HG03432 (cell line): Measurements from ENCODE around the gene ANKS1B.
A peak's percentile ranks its signal among the peaks of the same experiment; 100 is the strongest.
"Not testable (repeated sequence)": the region's sequence is repeated elsewhere in the genome, so short reads cannot be mapped to it uniquely, and the experiment has no call there.

Experiments
- ATAC-seq: cut with Tn5 transposase; IDR thresholded peaks from one replicate; pipeline ENCODE4 v1.9.1; 2021; ENCODE audit warnings: mild to moderate bottlenecking, moderate library complexity; ENCODE audit not compliant: unreplicated experiment

Gene ANKS1B

GRCh38 chr12:98803468-98804209 lies 1181.1 kb downstream of the ANKS1B start:
- ATAC-seq, result no peak

- no peak for ATAC-seq
Observed at GRCh38 chr12:98799822-98800221, 1184.9 kb downstream of the ANKS1B start.

GRCh38 chr12:98799146-98799810 lies 1185.5 kb downstream of the ANKS1B start:
- ATAC-seq, result no peak

DNA sequence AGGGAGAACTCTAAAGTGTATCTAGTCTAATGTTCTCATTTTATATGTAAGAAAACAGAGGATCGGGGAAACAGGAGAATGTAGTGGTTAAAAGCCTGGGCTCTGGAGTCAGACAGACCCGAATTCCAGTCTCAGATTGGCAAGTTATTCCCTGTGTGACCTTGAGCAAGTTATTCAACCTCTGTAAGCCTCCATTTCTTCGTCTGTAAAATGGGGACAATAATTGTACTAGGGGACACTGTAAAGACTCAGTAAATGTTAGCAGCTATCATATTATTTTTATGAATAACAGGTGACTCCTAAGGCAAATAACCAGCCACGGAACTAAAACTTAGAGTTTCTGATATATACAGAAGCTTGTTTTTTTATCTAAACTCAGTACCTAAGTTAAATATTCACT lies 1187.5 kb downstream of the ANKS1B start:
- no peak for ATAC-seq

GRCh38 chr12:98796745-98797144 lies 1188.0 kb downstream of the ANKS1B start:
- no peak for ATAC-seq

DNA sequence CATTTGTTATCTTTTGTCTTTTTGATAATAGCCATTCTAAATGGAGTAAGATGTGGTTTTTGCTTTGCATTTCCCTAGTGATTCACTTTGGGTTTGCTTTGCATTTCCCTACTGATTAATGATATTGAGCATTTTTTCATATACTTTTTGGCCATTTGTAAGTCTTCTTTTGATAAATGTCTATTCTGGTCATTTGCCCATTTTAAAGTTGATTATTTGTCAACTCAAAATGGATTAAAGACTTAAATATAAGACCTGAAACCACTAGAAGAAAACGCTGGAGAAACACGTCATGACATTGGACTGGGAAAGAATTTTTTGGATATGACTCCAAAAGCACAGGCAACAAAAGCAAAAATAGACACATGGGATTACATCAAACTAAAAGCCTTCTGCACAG lies 1191.6 kb downstream of the ANKS1B start:
- ATAC-seq, result no peak

DNA sequence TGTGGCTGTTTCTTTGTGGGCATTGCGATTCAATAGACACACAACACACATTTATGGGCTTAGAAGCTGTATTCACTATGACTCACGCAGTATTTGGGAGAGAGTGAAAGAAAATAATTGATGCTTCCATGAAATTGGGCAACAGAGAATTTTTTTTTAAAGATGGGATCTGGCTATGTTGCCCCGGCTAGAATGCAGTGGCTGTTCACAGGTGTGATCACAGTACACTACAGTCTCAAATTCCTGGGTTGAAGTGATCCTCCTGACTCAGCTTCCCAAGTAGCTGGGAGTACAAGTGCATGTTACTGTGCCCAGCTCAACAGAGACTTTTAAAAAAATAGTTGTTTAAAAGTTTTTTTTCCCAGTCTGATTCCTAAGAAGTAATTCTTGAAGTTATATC lies 1193.3 kb downstream of the ANKS1B start:
- no peak for ATAC-seq

DNA sequence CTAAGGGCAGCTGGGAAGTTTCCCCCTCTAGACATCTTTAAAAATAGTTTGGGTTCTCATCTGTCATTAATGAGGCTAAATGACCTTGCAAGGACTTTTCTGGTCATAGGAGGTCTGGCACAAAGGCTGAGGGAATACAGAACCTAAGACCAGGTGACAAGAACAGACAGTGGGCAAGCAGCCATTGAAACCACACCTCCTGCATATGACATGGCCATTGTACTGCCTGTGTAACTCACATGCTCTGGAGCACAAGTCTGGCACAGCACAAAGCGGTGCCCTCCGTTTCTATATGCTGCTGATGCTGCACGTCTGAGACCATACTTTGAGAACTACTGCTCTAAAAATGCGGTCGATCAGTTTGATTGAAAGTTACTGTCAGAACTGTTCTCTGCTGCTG lies 1196.3 kb downstream of the ANKS1B start:
- ATAC-seq, result no peak

GRCh38 chr12:98786653-98787052 lies 1198.1 kb downstream of the ANKS1B start:
- ATAC-seq, result no peak

- no peak for ATAC-seq
Observed at GRCh38 chr12:98783420-98783819, 1201.3 kb downstream of the ANKS1B start.

DNA sequence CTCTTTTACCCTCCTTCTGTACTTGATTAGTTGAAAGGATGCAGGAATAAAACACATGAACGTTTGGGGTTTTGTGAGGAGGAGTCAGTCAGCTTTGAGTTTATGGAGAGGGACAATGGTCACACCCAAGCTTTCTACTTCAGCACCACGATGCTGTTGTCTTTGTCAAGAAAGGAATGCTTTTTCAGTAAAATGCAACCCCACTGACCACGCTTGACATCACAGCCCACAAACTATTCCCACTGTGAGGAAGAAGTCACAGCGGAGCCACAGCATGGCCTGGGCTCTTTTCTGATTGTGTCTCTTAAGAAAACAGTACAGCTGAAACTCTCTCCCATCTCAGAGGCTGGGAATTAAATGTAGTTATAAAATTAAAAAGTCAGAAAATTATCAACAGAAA lies 1204.5 kb downstream of the ANKS1B start:
- no peak for ATAC-seq

DNA sequence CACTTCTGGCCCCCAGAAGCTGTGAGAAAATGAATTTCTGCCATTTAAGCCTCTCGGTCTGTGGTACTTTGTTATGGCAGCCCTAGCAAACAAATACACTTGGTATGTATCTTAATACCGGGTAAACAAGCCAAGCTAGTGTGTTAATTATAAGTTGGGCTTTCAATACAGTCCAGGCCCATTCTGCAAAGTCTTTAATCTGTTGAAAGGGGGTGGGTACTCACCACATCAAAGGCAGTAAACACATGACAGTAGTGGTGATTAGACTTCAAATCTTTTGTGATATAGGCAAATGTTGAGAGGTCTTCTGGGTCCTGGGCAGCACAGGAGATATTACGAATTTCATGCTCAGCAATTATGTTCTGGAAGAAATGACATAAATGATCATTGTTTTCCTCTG lies 1211.9 kb downstream of the ANKS1B start:
- no peak for ATAC-seq

DNA sequence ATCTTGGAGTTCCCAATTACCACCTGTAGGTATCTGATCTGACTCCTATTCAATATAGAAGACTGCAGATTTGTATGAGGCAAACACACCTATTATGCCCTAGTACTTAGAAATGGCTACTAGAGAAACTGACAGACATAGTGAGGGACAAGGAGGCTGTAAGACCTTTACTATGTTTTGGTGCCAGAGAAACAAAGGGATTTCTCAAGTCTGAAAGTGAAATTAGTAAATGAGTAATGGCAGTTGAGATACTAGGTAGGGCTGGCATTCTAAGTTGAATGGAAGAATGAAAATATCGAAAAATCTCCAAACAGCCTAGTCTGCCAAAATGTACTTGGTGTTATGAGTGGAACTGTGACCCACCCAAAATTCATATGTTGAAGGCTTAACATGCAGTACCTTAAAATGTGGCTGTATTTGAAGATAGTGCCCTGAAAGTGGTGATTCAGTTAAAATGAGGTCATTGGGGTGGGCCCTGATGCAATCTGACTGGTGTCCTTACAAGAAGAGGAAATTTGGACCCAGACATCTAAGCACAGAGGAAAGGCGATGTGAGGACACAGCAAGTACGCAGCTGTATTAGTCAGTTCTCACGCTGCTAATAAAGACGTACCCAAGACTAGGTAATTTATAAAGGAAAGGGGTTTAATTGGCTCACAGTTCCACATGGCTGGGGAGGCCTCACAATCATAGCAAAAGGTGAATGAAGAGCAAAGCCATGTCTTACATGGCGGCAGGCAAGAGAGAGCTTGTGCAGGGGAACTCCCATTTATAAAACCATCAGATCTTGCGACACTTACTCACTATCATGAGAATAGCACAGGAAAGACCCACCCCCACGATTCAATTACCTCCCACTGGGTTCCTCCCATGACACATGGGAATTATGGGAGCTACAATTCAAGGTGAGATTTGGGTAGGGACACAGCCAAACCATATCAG lies 1212.7 kb downstream of the ANKS1B start:
- ATAC-seq, result no peak

DNA sequence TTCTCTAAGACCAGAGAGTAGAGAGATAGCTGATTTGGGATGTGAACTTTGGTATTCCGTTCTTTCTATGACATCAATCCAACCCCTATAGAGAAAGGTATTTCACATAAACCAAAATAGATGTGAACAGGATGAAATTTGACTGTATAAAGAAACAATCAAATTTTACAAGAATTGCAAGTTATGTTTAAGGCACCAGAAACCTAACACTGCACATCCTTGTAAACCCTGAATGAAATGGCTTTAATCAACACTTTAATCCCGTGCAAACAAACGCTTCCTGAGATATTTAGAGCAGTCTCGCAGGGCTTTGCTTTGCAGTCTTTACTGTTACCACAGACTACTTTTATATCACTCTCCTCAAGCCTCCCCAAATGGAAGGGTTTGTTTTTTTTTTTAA lies 1214.5 kb downstream of the ANKS1B start:
- no peak for ATAC-seq

GRCh38 chr12:98769068-98769467 lies 1215.7 kb downstream of the ANKS1B start:
- no peak for ATAC-seq

DNA sequence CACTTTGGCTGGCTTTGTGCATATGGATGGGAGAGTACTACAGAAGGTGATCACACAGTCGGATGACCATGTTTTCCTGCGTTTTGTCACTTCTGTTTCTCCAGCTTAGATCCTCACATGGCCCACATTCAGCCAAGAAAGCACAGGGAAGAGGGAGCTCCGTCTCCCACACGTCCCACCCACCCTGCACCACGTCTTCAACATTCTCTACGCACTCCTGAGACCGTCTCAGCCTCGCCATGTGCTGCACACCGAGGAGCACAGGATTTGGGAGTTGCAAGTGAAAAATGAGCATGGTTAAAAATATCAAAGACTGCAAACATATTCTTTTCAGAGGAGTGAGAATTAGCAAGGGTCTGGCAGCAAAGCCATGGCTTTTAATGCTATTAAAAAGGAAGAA lies 1217.5 kb downstream of the ANKS1B start:
- no peak for ATAC-seq

DNA sequence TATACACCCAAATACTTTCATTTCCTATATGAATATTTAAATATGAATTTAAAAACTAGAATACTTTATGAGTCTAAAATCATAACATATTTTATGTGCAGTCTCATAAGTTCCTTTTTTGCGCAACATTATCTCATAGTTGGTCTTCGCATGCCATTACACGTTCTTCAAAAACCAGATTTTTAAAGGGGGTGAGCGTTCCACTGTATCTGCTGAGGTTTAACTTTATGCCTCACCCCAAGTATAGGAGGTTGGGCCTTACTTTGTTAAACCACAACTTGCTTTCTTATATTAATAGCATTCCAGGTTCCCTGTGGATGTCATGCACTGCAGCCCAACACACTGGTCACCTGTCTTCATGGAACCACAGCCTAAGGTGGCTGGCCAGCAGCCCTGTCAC lies 1221.1 kb downstream of the ANKS1B start:
- no peak for ATAC-seq

DNA sequence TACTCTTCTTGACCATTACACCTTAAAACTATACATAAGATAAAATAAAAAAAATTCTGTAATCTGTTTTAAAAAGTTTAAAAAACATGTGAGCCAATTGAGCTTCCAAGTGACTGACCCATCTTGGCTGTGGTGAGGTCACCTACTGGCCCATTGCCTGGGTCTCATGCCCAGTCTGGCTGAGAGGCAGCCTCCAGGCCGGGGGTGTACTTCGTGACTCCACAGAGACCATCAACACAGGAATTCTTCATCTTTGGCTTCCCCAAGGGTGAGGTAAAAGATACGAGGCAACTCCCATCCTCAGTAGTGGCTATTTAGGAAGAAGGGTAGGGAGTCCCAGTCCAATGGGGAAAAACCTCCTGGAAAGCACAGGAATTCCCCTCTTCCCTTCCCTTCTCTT lies 1226.4 kb downstream of the ANKS1B start:
- no peak for ATAC-seq

- ATAC-seq, result no peak
Observed at GRCh38 chr12:98757455-98757854, 1227.3 kb downstream of the ANKS1B start.

GRCh38 chr12:98755855-98756254 lies 1228.9 kb downstream of the ANKS1B start:
- ATAC-seq, result not testable (repeated sequence)

GRCh38 chr12:98754095-98754494 lies 1230.6 kb downstream of the ANKS1B start:
- peak; percentile 99 for ATAC-seq

DNA sequence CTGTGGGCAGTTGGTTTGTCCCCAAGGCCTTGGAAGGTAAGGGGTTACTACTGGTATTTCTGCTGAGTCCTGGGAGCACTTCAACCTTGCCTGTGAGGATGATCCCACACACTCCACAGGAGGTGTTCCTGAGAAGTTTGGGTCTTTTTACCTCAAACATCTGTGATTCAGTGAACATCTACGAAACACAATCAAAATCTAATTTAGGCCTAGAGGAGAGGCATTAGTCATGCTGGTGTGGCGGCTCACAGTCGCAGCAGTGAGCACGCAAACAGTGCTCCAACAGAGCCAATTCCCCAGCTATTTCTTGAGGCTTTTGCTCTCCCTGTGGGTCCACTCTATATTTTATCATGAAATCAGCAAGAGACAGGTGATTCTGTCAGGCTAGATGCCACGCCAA lies 1232.0 kb downstream of the ANKS1B start:
- no peak for ATAC-seq
